GM18508 (cell line): Measurements from ENCODE around the gene RAD1.
"Not testable (repeated sequence)": the region's sequence is repeated elsewhere in the genome, so short reads cannot be mapped to it uniquely, and the experiment has no call there.

Source experiments
- ATAC-seq: cut with Tn5 transposase; IDR thresholded peaks from one replicate; pipeline ENCODE4 v1.9.1; 2021; ENCODE audit warnings: moderate number of reproducible peaks; ENCODE audit not compliant: insufficient read depth, unreplicated experiment

RAD1 gene, protein sequence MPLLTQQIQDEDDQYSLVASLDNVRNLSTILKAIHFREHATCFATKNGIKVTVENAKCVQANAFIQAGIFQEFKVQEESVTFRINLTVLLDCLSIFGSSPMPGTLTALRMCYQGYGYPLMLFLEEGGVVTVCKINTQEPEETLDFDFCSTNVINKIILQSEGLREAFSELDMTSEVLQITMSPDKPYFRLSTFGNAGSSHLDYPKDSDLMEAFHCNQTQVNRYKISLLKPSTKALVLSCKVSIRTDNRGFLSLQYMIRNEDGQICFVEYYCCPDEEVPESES

GRCh38 chr5:34915139-34915855, at the start of gene RAD1, which contains the start of gene BRIX1:
RAD1 (minus strand) TSS chr5:34915504; CDS start chr5:34914892, 612 bp downstream.
BRIX1 (plus strand) TSS chr5:34915711; CDS start chr5:34915739, 28 bp downstream.
- peak; percentile 90 for ATAC-seq

DNA sequence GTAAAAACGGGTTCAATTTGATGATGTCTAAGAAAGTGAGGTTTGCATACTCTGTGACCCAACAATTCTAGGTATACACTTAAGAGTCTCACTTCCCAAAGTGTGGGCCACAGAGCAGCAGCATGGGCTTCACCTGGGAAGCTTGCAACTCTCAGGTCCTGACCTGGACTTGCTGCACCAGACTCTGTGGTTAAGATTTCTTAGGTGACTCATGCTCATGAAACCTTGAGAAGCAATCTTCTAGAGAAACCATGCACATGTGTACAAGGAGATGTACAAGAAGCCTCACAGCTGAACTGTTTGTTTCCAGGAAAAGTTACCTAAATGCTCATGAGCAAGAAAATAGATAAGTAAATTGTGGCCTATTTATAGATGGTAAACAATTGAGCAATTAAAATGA, 44.0 kb upstream of the RAD1 start:
- ATAC-seq, result peak; percentile 80

- ATAC-seq, result peak; percentile 40
These were observed 42.8 kb upstream of the RAD1 start for GRCh38 chr5:34957857-34958690.

GRCh38 chr5:34957321-34957720, 42.0 kb upstream of the RAD1 start:
- no peak for ATAC-seq

DNA sequence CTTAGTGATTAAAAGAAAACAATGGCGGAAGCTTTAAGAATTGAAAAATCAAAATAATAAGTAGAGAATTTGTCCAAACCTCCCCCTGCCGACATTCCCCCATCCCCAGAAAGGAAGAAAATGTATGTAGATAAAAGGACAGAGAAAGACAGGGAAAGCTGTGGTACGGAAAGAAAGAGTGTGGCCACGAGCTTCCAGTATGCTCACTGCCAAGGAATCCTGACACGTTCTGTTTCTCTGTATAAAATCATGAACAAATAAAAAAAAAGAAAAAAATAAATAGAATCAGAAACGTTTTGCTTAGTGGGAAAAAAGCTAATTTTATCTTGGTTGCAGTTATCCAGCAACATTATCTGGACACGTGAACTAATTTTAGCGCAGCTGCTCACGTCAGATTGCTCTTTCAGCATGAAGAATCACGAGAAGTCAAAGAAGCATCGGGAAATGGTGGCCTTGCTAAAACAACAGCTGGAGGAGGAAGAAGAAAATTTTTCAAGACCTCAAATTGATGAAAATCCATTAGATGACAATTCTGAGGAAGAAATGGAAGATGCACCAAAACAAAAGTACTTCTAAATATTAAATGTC, 29.2 kb upstream of the RAD1 start:
- ATAC-seq, result no peak

DNA sequence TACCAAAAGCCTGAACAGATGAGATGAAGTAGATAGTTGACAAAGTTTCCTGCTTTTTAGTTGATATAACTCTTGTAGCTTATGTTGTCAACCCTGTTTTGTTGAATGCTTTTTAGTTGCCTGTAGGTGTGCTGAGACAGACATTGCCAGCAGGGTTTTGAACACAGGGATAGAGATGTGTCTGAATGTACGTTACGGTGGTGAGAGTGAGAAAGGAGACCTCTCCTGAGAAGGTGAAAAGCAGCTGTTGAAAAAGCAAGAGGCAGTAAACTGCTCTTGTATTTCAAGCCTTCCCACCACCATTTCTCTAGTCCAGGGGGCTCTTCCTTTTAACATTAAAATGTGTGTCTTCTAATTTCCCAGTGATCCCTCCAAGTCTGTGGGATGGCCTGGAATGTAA, 28.7 kb upstream of the RAD1 start:
- no peak for ATAC-seq

- no peak for ATAC-seq
These were observed 26.6 kb upstream of the RAD1 start for GRCh38 chr5:34941936-34942335.

DNA sequence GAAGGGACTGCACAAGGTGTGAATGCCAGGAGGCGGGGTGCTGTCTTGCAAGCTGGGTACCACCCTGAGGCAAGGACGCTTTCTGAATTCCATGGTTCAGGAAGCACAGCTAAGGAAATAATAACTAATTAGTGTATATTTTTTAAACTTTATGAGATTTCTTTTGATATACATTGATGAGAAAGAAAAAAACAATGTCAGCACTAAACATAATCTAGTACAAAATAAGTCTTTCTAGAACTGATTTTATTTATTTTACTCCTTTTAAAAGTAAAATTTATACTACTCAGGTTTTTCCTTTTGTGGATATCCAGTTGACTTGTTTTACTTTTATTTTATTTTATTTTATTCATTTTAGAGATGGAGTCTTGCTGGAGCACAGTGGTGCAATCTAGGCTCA, 17.6 kb upstream of the RAD1 start:
- no peak for ATAC-seq

DNA sequence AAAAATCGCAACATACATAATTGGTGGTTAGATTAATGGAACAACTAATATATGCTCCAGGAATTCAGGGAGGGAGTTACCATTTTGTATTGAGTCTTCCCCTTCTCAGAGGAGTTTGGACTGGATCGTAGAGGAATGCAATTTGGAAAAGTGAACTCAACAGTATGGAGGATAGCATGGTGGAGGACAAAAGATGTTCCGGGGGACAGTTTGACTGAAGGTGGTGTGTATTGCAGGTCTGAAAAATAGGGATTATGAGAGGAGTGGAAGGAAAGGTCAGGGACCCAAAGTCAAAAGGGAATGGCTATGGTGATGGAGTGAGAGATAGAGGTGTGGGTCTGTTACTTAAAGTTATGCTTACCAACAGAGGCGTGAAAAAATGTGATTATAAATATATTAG, 15.6 kb upstream of the RAD1 start:
- no peak for ATAC-seq

GRCh38 chr5:34930462-34930844, 15.1 kb upstream of the RAD1 start:
- ATAC-seq, result no peak

DNA sequence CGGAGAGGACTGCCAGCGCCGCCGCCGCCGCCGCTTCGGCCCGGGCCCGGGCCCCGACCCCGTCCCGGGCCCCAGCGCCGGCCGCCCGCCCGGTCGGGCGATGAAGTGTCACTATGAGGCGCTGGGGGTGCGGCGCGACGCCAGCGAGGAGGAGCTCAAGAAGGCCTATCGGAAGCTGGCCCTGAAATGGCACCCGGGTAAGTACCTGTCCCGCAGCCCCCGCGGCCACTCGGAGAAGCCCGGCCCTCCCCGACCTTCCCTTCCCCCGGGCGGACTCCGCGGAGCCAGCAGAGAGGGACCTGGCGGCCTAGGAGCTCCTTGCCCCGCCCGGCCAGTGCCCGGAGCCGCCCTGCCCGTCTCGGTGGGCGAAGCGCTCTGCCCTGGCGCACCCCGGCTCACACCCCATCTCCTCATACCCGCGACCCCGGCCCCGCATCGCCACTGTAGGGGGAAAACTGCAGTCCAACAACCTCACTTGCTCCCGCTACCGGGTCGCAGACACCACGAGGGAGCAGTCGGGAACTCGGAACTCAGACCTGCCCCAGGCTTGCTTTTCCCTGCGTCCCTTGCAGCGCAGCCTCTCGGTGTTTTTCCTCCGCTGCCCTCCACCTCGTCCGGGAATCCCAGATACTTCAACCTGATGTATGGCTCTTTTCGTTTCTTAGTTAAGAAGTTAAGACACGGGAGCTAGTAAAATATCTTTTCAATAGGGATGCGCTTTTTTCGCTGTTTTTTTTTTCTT, 14.6 kb upstream of the RAD1 start:
- peak; percentile 54 for ATAC-seq

GRCh38 chr5:34929134-34929719, 13.9 kb upstream of the RAD1 start, which contains the start of gene DNAJC21:
DNAJC21 (plus strand) TSS chr5:34929559; CDS start chr5:34929820, 261 bp downstream.
- peak; percentile 73 for ATAC-seq

DNA sequence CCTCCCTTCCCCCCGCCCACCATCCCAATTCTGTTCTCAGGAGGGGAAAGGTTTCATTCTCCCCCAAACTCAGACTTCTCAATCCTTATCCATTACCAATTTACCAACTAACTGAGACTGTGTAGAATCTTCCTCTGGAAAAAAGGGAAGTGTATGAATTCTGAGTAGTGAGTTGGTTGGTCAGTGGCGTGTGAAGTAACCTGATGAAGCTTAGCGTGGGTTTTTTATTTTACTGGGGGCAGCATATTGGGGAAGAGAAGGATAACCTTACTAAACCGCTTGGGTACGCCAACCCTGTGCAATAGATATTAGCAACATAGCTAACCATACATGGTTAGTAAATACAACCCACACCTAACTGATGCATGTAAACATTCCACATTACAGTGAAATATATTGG, 13.0 kb upstream of the RAD1 start:
- ATAC-seq, result no peak

GRCh38 chr5:34927785-34928184, 12.5 kb upstream of the RAD1 start:
- ATAC-seq, result no peak

- ATAC-seq, result no peak
These were observed 11.1 kb upstream of the RAD1 start for GRCh38 chr5:34926318-34926888.

GRCh38 chr5:34924462-34924765, 9.1 kb upstream of the RAD1 start:
- no peak for ATAC-seq

DNA sequence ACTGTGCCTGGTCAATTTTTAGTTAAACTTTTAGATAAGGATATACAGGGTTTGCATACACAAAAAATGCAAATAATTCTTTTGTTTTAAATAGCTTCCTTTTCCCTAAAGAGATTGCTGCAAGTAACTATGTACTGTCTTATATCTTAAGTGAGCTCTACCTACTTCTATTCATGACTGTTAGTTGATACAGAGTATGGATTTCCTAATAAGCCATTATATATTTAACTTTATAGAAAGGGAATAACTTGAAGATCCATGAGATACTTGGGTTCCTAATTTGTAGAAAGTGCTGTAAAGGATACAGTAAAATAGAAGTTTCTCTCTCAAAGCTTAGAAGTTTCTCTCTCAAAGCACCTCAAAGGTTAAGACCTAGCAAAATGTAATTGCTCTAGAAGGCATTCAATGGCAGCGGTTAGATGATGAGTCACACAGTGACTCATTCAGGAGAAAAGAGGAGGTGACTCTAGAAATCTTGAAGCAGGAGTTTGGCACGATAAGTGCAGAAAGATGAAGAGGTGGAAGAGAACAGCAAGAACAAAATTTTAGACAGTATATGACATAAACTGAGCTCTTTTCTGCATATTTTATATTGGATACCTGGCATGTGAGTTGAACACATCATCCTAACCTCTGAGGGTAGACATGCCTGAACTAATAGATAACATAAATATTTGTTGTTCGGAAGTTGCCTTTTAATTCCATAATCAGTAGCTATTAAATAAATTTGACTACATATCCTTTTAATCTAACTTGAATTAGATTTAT, 8.6 kb upstream of the RAD1 start:
- ATAC-seq, result peak; percentile 54

GRCh38 chr5:34923256-34923655, 8.0 kb upstream of the RAD1 start:
- ATAC-seq, result not testable (repeated sequence)

DNA sequence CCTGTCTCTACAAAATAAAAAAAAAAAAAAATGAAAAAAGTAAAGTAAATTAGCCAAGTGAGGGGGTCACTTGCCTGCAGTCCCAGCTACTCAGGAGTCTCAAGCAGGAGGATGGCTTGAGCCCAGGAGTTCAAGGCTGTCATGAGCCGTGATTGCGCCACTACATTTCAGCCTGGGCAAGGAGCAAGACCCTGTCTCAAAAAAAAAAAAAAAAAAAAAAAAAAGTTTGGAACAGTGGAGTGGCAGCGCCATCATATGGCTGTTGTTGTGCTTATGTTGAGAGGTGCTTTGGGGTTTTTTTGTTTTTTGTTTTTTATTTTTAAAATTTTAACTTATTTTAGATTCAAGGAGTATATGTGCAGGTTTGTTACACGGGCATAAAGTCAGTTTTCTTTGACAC, 3.8 kb upstream of the RAD1 start:
- no peak for ATAC-seq
